Dedifferentiated amniotic fluid mesenchymal stem cell (primary cell): ENCODE results near the gene FNTB.

Experiments used
- DNase-seq: peaks from one replicate; pipeline ENCODE4 v3.0.0-alpha.2; 2016; ENCODE audit errors: extremely low spot score

Gene FNTB

DNA sequence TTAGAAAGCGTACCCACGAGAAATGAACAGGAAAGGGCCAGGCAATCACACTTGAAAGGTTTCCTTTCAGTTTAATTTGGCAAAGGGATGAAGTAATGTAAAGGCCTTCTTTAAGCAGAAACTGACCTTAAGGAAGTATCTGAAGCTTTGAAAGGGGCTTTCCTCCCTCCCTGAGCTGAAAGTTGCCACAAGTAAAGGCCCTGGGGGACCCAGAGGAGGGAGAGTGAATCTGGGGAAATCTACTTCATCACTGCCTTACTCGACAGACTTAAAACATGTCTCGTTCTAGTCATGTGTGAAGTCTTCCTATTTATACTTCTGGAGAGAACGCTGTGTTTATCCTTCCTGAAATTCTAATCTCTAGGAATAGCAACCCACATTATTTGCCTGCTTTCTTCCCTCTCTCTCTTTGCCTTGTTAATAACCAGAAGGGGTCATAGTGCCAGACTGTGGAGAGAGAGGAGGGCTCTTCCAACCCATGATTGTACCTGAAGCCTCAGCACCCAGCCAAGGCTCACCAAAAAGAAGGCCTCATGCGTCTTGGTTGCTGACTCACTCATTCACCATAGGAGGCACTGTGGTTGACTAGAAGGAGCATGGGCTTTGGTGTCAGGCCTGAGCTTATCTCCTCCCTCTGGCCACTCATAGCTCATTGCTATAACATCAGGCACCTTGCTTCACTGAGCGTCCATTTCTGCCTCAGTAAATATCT is 33.9 kb upstream of the FNTB start:
- DNase-seq: no peak

- no peak for DNase-seq
Measured at GRCh38 chr14:64953310-64953654, 33.4 kb upstream of the FNTB start.

DNA sequence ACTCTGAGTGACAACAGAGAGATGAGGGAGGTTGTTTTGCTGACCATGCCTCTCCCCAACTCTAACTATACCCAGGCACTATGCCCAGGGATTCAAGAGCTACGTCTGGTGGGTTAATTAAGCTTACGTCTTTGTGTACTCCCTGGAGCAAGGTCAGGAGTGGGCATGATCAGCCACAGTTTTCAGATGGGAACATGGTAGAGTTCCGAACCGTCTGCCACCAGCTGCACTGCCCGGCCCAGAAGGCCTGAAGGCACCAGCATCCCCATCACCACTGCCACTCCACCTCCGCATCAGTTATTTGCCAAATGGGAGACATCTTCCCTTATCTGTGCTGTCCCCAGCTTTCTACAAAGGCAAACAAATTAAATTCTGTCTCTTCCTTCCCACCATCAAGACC is 33.0 kb upstream of the FNTB start:
- no peak for DNase-seq

DNA sequence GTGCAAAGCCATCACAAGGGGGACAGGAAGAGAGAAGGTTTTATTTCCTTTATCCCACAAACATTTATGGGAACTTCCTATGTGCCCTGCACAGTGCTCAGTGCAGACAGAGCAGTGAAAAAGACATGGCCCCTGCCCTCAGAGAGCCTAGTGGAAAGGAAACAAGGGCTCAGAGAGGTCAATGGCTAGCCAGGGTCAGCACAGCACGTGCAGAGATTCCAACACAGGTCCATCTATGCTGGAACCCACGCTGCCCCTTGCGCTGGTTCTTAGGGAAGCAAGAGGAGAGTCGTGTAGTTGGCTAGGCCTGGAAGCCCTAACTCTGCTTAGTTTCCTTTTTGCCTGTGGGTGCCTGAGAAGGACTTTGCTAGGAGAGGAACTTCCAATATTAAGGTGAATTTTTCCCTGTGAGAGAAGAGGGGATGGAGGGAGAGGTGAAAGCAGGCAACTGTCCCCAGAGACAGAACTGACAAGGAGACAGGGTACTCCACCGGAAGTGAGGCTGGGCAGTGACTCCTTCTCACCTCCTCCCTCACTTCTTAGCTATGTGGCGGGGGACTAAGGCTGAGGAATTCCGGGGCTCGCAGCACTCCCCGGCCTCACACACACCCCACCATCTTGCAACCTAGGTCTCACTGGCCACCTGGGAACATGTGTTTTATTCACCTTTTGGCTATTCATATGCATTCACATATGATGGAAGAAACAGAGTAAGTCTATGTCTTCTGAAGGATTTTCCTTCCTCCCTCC is 32.0 kb upstream of the FNTB start:
- no peak for DNase-seq

GRCh38 chr14:64955297-64955696 is 31.4 kb upstream of the FNTB start:
- DNase-seq: no peak

- DNase-seq: no peak
Measured at GRCh38 chr14:64956697-64957406, 29.8 kb upstream of the FNTB start.

GRCh38 chr14:64958201-64958600 is 28.5 kb upstream of the FNTB start:
- no peak for DNase-seq

DNA sequence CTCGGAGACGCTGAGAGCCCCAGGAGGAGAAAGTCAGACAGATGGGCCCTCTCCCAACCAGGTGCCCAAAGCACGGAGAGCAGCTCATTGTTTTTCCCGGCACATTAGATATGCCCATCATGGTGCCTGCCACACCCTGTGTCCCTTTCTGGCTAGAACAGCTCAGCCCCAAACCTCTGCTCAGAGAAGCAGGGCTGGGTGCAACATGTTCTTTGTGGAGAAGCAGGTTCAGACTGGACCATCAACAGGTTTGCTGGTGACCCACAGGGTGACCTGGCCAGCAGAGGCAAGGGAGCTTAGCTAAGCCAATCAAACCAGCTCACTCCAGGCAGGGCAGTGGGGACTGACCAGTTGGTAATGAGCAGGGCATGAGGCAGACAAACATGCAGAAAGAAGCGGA is 28.0 kb upstream of the FNTB start:
- no peak for DNase-seq

DNA sequence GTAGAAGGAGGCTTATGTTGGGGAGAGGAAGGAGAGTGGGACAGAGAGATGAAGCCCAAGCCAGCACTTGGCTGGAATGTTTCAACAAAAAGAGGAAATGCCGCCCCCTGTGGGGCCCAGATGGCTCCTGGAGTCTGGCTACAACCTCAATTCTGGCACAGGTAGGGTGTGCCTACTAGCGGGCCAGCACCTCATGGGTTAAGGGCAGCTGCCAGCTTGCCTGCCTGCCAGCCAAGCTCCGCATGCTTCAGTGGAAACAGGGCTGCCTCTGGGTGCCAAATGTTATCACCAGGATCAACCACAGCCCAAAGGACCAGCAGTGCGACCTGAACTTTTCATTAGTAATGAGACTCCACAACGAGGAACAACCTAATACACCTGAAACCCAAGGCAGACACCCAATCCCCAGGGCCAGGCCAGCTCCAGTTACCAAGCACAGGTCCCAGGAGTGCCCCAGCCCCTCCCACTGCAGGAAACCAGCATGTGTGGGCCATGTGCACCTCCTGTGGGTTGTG is 25.9 kb upstream of the FNTB start:
- DNase-seq: no peak

- no peak for DNase-seq
Measured at GRCh38 chr14:64963611-64964010, 23.1 kb upstream of the FNTB start.

DNA sequence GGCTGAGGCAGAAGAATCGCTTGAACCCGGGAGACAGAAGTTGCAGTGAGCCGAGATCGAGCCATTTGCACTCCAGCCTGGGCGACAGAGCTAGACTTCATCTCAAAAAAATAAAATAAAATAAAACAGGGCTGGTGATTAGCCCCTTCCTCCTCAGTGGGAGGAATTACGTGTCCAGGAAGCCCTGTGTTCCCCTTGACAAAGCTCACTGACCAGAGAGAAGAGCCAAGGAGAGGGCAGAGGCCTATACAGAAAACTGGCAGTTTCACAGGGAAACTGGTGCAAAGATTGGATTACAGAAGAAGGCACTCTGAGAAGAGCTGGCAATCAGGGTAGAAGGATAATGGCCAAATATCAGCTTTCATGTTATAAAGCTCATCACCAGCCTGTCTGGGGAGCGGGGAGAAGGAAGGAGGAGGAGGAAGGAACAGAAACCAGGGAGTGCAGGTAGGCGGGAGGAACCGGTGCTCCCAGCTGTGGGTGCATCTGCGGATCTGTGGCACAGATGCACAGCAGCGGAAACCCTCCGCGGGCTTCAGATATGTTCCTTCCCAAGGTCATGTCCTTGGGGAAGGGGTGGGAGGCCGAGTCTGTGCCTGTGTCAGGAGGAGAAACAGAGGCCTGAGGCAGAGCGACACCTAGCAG is 21.2 kb upstream of the FNTB start:
- no peak for DNase-seq

- DNase-seq: no peak
Measured at GRCh38 chr14:64966976-64967375, 19.7 kb upstream of the FNTB start.

- DNase-seq: no peak
Measured at GRCh38 chr14:64968167-64968566, 18.5 kb upstream of the FNTB start.

DNA sequence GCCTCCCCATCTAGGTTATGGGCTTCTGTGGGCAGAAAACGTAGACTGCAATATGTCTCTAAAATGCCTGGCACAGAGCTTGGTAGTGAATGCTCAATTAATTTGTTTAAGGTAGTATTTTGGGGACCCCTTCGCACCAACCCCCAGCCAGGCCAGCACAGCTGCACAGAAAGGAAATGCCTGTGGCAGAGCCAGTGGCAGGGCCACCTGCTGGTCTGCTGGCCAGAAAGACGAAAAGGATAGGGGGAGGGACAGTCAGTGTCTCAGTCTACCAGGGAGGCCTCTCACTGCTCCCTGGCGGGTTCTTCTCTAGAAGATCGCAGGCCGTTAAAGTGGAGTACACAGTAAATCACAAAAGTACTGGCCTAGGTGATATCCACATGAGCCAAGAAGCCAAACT is 18.0 kb upstream of the FNTB start:
- no peak for DNase-seq

- no peak for DNase-seq
Measured at GRCh38 chr14:64970041-64970440, 16.7 kb upstream of the FNTB start.

DNA sequence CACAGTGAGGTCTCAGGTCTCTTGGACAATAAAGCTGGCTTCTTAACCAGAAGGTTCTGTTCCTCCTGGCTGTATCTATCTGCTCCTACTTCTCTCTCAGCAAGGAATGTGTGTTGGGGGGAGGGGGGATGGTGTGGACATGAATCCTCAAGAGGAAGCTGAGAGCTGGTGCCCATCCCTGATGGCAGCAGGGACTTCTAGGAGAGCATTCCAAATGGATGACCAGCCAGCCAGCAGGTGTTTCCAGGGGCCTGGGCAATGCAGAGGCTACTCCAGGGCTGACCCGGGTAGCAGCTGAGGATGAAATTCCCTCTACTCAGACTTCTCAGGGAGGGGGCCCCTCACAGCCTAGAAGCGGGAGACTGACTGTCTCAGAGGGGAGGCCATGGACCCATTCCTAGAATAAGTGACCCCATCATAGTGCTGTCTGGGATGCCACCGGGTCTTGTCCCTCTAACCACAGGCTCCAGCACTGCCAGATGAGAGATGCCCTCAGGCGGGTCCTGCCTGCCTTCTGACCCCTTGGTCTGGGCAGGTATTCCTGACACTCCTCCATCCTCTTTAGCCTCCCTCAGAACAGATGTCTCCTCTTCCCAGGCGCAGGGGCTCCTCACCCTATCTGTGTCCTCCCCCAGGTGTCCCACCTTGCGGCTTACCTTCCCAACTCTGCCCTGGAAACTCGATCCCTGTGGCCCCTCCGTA is 15.8 kb upstream of the FNTB start:
- DNase-seq: no peak

GRCh38 chr14:64971491-64971942 is 15.2 kb upstream of the FNTB start:
- no peak for DNase-seq

GRCh38 chr14:64971943-64972791 is 14.5 kb upstream of the FNTB start, which contains the start of gene RAB15:
Gene RAB15 (minus strand): TSS chr14:64972336. CDS start chr14:64972076, 260 bp downstream.
- DNase-seq: no peak

DNA sequence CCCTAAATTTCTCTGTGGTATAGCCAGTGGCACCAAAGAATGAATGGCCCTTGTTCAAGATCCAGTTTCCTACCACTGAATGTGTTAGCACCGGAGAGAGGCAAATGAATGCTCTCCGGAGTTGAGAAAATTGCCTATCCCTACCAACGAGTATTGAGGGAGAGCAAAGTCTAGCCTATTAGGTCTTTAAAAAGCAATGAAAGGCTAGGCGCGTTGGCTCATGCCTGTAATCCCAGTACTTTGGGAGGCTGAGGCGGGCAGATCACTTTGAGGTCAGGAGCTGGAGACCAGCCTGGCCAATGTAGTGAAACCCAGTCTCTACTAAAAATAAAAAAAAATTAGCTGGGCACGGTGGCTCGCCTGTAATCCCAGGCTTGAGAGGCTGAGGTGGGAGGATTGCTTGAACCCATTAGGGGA is 13.7 kb upstream of the FNTB start:
- DNase-seq: no peak

GRCh38 chr14:64973826-64974225 is 12.9 kb upstream of the FNTB start:
- DNase-seq: no peak
